ENCODE data around the gene DMD.

The DMD gene

DNA sequence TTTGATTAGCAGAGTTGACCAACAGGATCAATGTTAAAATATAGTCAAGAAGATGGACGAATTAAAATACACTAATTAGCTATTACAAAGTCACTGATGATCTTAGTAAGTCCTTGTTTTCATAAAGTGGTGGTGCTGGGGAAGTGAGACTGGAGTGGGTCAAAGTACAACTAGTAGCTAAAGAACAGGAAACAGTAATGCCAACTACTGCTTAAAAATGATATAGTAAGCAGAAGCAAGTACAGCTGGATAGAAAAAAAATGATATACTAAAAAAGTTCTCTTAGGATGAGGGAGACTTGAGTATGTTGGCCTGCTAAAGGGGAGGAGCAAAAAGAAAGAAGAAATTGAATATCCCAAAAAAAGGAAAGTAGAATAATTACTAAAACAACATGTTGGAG lies 1558.7 kb downstream of the DMD start:
- TF ChIP-seq, protein P1, sequence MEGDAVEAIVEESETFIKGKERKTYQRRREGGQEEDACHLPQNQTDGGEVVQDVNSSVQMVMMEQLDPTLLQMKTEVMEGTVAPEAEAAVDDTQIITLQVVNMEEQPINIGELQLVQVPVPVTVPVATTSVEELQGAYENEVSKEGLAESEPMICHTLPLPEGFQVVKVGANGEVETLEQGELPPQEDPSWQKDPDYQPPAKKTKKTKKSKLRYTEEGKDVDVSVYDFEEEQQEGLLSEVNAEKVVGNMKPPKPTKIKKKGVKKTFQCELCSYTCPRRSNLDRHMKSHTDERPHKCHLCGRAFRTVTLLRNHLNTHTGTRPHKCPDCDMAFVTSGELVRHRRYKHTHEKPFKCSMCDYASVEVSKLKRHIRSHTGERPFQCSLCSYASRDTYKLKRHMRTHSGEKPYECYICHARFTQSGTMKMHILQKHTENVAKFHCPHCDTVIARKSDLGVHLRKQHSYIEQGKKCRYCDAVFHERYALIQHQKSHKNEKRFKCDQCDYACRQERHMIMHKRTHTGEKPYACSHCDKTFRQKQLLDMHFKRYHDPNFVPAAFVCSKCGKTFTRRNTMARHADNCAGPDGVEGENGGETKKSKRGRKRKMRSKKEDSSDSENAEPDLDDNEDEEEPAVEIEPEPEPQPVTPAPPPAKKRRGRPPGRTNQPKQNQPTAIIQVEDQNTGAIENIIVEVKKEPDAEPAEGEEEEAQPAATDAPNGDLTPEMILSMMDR (IDR thresholded peaks at IDR 0.05; ENCODE audit: insufficient read depth, low read depth, low read length, missing control alignments) = no peak
- no peak overlapping the region for H3K4me3 ChIP-seq (ENCODE audit: low read length)
- no peak for DNase-seq (ENCODE audit: low read depth)

- TF ChIP-seq, protein P1 (IDR thresholded peaks at IDR 0.05; ENCODE audit: insufficient read depth, low read depth, low read length, missing control alignments) = no peak
- no peak overlapping the region for H3K4me3 ChIP-seq (ENCODE audit: low read length)
- DNase-seq (ENCODE audit: low read depth) = no peak
Observed at GRCh38 chrX:31649201-31649600, 1562.1 kb downstream of the DMD start.

GRCh38 chrX:31633349-31633748 lies 1578.0 kb downstream of the DMD start:
- TF ChIP-seq, protein P1 (IDR thresholded peaks at IDR 0.05; ENCODE audit: insufficient read depth, low read depth, low read length, missing control alignments) = no peak
- H3K4me3 ChIP-seq (ENCODE audit: low read length) = no peak overlapping the region
- DNase-seq (ENCODE audit: low read depth) = no peak

DNA sequence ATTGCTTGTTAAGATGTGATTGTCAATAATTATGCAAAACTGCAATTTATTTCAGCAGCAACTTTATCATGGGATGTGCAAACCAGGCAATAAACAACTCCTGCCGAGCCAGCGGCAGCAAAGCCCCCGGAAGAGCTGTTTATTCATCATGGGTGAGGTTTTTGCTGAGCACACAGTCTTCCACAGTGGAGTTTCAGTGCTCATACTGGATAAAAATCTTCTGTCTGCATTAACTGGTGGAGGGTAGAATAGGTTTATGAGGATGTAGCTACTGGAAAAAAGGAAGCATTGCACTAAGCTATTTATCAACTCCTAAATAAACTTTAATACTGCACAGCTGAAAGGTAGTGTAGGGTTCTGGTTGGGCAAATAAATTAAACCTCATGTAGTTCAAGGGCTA lies 1582.2 kb downstream of the DMD start:
- TF ChIP-seq, protein P1 (IDR thresholded peaks at IDR 0.05; ENCODE audit: insufficient read depth, low read depth, low read length, missing control alignments) = no peak
- no peak overlapping the region for H3K4me3 ChIP-seq (ENCODE audit: low read length)
- no peak for DNase-seq (ENCODE audit: low read depth)

- no peak overlapping the region for H3K4me3 ChIP-seq (ENCODE audit: low read length)
- TF ChIP-seq, protein P1 (IDR thresholded peaks at IDR 0.05; ENCODE audit: insufficient read depth, low read depth, low read length, missing control alignments) = no peak
- DNase-seq (ENCODE audit: low read depth) = peak; percentile 90
Observed at GRCh38 chrX:31609130-31609529, 1602.2 kb downstream of the DMD start.

- H3K4me3 ChIP-seq (ENCODE audit: low read length) = no peak overlapping the region
- DNase-seq (ENCODE audit: low read depth) = no peak
- TF ChIP-seq, protein P1 (IDR thresholded peaks at IDR 0.05; ENCODE audit: insufficient read depth, low read depth, low read length, missing control alignments) = no peak
Observed at GRCh38 chrX:31608638-31609037, 1602.7 kb downstream of the DMD start.

DNA sequence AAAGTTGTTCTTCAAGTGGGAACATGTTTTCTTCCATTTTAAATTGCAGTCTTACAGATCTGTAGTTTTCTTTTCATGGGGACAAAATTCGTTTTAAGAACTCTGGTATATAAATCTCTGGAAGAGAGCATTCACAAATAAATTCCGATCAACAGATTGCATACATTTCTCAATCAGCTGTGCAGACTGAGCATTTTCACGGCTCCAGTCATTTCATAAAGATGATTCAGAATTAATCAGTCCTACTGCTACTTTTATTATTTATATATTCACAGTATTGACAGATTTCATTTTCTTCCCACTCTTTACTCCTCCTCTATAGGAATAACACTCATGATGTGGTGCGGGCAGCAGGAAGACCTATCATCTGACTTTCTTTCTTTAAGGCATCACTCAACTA lies 1604.6 kb downstream of the DMD start:
- TF ChIP-seq, protein P1 (IDR thresholded peaks at IDR 0.05; ENCODE audit: insufficient read depth, low read depth, low read length, missing control alignments) = no peak
- DNase-seq (ENCODE audit: low read depth) = peak; percentile 62
- no peak overlapping the region for H3K4me3 ChIP-seq (ENCODE audit: low read length)
